Brain pericyte (primary cell): ENCODE measurements around the gene HMCN2.

ENCODE experiments used
- DNase-seq: peaks from one replicate; pipeline ENCODE4 v3.0.0-alpha.2; 2012; ENCODE audit warnings: low read depth, low spot score

The HMCN2 gene

DNA sequence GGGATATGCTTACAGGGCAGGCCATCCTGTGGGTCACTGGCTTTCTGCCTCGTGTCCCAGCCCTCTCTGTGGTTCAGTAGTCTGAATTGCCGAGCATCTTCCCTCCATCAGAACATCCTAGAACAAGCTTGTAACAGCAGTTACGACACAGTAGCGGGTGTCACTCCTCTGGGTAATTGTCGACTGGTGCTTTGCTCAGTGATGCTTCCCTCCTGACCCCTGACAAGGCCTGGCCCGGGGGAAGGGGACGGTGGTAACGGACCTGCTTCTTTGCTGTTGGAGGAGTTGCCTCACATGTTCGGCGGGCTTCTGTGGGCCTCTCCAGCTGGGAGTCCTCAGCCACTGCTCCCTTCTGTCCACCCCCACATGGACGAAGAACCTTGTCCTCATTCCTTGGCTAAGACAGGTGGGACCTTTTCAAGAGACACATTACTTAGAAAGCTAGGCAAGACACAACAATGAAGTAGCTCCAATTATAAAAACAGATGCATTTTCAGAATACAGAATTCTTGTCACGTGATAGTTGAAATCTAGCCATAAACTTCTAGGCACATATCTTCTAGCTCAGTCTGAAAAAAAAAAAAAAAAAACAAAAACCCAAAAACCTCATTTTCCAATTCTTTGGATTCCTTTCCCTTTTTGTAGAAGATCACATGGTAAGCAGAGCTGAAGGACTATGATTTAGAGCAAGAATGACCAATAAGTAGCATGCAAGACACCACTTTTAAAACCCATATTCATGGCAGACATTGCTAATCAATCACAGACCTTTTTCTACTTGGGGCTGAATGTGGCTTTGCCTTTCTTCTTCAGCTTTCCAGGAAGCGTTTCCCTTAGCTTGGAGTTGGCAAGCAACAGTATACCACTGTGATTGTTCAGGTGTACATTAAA, 25.0 kb downstream of the HMCN2 start:
- DNase-seq = no peak

DNA sequence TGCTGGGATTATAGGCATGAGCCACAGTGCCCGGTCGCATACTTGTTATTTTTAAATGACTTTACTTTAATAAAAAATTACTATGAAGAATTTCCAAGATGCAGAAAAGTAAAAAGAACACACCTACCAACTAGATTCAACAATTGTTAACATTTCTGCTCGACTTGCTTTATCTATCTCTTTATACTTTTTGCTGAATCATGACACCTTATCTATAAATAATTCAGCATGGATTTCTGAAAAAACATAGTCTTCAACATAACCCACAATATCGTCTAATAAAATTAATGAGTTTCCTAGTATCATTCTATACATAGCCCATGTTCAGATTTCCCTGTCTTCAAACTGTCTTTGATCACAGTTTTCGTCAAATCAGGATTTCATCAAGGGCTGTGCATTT, 25.9 kb downstream of the HMCN2 start:
- DNase-seq = no peak

DNA sequence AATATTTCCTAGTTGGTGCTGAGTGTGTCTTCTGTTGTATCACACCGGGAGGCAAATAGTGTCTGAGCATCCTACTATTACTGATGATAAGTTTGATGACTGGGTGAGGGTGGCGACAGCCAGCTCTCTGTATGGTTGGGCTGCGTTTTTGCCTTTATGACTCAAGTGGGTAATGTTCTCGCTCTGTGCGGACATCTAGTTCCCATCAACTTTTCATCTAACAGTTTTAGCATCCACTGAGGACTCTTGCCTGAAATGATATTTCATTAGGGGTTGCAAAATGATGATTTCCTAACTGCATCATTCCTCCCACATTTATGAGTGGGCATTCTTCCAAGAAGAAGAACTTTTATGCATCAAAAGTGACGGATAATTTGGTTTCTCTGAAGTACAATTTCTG, 26.5 kb downstream of the HMCN2 start:
- DNase-seq = no peak

DNA sequence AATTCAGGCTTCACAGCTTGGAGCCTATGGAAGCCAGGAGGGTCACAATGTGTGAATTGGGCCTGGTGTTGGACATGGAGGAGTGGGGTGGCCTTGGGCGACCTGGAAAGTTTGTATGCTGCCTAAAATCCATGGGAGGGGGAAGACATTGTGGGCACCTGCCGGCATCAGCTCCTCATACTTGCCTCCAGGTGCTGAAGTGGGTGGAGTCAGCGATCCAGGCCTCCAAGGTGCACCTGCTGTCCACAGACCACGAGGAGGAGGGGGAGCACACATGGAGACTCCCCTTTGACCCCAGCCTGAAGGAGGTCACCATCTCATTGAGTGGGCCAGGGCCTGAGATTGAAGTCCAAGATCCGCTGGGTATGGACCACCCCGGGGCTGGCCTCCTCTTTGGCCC, 29.1 kb downstream of the HMCN2 start:
- no peak for DNase-seq

DNA sequence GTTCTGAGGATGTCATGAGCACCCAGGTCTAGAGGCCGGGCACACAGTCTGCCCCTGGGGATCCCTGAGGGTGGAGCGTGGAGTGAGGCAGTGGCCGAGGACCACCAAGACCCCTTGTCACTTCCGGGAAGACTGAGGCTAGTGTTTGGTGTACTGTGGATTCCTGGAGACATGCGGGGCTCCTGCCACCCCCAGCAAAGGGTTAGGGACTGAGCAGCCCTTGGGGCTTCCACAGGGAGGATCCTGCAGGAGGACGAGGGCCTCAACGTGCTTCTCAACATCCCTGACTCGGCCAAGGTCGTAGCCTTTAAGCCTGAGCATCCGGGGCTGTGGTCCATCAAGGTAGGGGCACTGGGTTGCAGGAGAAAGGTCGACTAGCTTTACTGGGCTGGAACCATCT, 29.9 kb downstream of the HMCN2 start:
- DNase-seq = no peak

DNA sequence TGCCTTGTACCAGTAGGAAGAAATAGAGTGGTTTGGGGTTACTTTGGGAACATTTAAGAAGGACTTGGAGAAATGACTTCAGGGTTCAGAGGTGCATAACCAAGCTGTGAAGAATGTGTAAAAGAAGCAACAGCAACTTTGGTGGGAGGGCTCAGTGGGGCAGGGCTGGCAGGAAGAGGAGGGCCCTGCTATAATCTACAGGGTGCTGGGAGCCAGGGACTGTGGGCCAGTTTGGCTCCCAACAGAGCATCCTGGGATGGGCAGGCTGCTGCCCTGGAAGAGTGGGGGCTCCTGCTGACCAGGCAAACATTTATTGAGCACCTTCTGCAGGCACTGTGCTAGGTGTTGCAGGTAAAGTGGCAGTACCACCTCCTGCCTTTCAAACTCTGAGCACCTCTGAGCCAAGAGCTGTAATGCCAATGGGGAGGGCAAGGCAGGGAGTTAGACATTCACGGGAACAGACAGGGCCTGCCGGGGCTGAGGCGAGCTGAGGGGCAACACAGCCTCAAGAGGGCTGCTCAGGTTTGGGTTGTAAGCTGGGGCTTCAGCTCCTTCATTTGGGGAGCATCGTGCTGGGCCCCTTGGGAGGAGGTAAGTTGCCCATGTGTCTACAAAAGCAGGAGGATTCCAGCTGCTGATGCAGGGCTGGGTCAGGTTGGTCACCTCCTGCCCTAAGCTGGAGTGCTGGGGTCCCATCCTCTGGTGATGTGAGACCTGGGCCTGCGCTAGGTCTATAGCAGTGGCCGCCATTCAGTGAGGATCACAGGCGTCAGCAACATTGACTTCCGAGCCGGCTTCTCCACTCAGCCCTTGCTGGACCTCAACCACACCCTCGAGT, 30.6 kb downstream of the HMCN2 start:
- DNase-seq = no peak

DNA sequence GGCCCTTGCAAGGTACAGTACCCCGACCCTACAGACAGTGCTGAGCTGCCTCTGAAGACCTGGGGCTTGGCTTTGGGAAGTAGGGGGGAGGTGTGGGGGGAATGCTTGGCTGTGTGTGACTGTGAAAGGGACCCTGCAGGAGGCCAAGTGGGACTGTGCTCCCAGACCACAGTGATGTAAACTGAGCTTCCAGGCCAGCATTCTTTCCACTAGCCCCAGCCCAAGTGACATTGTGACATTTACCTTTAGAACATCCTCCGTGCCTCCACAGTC, 31.2 kb downstream of the HMCN2 start:
- no peak for DNase-seq

DNA sequence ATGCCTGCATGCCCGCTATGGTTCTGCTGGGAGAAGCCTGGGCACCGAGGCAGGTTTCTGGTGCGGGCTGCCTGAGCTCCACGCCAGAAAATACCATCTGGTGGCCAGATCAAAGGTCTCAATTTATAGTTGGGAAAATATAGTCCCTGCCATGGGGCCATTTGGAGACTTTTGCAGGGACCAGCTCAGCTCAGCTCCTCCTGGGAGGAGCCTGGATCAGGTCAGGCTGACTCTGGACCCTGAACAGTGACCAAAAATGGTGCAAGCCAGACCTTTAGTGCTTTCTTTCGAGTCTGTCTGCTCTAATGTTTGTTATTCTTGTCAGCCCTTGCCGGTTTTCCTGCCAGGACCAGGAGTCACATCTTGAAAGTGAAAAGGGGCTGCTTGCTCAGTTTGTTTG, 31.8 kb downstream of the HMCN2 start:
- no peak for DNase-seq

DNA sequence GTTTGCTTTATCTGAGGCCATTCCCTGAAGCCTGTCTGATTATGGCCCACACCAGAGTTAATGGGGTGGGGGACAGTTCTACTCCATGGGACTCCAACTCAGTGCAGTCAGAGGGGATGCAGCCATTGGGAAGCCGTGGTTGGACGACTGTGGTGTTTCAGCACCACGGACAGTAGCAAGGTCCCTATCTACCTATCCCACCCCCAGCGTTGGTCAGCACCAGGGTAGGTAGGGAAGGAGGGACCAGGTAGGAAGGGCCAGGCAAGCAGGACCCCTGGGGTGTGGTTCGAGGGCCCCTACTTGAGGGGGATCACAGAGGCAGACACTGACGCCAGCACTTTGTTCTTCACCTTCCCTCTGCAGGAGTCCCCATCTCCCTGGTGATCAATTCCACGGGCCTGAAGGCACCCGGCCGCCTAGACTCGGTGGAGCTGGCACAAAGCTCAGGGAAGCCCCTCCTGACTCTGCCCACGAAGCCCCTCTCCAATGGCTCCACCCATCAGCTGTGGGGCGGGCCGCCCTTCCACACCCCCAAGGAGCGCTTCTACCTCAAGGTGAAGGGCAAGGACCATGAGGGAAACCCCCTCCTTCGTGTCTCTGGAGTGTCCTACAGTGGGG, 33.2 kb downstream of the HMCN2 start:
- no peak for DNase-seq

DNA sequence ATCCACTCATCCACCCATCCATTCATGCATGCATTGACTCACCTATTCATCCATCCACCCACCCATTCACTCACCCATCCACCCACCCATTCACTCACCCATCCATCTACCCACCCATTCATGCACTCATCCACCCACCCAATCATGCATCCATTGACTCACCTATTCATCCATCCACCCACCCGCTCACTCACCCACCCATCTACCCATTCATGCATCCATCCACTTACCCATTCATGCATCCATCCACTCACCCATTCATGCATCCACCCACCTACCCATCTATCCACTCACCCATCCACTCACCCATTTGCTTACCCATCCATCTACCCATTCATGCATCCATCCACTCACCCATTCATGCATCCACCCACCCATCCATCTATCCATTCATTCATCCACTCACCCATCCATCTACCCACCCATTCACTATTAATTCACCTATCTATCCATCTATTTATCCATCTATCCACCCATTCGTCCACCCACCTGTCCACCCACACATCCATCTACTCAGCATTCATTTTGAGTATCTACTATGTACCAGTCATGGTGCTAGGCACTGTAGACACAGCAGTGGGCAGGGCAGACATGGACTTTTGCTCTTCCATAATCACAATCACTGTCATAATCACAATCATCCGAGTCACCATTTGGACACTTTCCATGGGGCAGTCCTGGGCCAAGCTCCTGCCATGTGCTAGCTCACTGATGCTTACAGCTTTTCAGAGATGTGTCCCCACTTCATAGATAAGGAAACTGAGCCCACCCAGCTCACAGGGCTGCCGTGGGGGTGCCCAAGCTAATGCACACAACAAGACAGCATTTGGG, 34.4 kb downstream of the HMCN2 start:
- no peak for DNase-seq

DNA sequence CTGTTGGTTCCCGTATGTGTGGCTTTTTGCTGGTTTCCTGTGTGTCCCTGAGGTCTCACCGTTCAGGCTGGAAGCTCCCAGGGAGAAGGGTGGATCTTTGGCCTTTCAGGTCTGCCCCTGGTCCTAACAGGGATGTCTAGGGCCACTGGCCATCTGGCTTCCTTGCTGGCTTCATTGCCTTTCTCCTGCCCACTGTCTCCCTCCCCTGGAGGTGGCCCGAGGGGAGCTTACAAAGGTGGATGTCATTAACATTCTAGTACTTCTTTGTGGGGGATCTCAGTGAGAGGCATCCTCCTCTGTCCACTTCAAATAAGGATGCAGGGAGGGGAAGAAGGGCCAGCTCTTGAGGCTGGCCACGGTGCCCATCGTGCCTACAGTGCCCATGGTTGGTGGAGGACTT, 35.2 kb downstream of the HMCN2 start:
- DNase-seq = no peak

DNA sequence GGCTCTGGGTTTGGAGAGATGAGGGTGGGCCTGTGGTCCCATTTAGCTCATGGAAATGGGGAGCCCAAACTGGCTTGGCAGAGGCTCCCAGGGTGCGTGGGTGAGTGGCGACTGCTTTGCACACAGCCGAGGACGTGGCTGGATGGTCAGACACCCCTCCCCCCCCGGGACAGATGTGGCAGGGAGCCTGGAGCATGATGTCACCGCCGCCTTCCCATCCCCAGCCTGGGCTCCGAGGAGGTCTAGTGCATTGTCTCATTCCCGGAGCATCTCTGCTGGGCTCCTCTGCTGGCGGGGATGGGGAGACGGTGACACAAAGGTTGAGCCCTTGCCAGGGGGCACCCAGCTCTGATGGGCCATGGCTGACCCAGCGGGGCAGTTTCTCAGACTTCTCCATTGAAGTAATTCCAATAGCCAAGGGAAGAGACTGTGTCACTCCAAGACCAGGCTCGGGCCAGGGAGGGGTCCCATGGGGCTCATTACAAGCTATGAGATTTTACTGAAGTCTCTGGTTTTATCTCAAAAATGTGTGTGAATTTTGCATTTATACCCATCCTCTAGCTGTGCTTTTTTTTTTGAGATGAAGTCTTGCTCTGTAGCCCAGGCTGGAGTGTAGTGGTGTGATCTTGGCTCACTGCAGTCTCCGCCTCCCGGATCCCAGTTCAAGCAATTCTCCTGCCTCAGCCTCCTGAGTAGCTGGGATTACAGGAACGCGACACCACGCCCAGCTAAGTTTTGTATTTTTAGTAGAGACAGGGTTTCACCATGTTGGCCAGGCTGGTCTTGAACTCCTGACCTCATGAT, 36.1 kb downstream of the HMCN2 start:
- DNase-seq = no peak

DNA sequence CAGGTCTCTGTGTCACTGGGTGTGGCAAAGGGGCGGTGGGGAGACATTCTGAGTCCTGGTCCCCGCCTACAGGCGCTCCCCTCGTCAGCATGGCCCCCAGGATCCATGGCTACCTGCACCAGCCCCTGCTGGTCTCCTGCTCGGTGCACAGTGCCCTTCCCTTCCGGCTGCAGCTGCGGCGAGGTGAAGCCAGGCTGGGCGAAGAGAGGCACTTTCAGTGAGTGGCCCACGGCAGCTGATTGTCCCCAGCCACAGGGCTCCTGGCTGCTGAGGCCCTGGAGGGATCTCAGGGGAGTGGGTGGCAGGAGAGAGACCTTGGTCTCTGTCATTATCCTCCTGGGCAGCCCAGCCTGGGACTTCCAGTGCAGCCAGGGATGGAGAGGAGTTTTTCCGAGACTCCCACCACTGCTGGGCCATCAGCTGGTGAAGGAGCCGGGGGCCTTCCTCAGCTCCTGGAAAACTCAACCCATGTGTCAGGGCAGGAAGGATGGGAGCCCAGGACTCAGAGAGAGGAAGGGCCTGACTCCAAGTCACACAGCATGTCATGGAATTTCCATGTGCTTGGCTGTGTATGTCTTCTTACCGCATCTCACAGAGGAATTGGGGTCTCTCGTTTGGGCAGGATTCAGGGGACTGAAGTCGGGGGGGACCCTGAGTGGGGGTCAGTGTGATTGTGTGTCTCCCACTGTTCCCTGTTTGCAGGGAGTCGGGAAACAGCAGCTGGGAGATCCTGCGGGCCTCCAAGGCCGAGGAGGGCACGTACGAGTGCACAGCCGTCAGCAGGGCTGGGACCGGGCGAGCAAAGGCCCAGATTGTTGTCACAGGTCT, 37.4 kb downstream of the HMCN2 start:
- DNase-seq = no peak

DNA sequence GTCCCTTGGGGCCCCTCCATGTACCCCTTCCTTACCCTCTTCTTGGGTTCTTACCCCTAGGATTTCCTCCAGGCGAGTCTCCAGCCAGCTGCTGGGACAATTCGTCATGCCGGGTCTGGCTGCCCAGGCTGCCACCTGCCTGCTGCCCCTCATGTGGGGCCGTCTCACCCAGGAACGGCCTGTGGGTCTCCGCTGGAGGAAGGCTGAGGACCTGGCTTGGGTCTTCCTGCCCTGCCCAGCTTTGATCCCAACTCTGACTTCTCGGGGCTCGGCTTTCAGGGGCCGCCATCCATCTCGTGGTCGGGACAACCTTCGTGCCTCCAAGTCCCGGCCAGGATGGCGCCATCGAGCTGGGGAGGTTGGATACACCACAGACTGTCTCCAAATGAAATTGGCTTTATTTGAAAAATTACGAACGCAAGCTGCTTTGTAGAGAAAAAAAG, 38.1 kb downstream of the HMCN2 start:
- DNase-seq = no peak

DNA sequence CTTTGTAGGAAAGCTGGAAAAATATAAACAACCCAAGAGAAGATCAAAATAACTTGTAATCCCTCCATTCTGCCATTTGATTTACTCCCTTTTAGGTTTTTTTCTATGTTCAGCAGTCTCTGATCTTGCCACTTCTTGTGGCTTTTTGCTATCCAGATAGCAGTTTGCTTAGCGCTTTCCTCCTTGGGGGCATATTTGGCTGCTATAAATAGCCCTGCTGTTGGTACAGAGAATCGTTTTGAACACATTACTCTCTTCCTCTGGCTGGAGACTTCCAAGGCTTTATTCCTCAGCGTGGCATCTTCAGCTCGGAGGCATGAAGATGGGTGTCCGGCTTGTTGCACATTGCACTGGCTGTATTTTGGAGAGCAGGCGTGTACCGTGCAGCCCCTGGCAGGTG, 38.6 kb downstream of the HMCN2 start:
- DNase-seq = no peak

DNA sequence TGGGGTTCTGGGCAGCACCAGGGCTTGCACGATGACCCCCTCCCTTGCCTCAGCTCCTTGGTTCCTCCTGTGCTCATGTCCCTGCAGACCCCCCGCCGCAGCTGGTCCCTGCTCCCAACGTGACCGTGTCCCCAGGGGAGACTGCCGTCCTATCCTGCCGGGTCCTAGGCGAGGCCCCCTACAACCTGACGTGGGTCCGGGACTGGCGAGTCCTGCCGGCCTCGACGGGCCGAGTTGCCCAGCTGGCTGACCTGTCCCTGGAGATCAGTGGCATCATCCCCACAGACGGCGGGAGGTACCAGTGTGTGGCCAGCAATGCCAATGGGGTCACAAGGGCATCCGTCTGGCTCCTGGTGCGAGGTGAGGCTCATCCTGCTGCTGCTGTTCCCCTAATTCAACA, 39.1 kb downstream of the HMCN2 start:
- no peak for DNase-seq

DNA sequence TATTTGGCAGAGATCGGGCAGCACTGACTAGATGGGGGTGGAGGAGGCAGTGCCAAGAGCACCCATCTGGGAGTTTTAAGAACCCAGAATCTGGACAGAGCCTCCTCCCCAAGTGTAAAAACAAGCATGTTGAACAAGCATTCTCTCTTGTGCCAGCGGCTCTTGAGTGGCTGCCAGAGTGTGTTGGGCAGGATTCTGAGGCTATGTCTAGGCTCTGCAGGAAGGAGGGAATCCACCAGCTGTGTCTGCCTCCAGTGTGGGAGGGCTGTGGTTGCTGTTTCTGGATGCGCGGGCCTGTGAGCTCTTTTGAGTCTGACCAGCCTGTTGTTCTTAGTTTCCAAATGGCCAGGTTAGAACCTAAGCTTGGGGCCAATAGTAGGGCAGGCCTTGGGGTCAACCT, 39.8 kb downstream of the HMCN2 start:
- DNase-seq = no peak

DNA sequence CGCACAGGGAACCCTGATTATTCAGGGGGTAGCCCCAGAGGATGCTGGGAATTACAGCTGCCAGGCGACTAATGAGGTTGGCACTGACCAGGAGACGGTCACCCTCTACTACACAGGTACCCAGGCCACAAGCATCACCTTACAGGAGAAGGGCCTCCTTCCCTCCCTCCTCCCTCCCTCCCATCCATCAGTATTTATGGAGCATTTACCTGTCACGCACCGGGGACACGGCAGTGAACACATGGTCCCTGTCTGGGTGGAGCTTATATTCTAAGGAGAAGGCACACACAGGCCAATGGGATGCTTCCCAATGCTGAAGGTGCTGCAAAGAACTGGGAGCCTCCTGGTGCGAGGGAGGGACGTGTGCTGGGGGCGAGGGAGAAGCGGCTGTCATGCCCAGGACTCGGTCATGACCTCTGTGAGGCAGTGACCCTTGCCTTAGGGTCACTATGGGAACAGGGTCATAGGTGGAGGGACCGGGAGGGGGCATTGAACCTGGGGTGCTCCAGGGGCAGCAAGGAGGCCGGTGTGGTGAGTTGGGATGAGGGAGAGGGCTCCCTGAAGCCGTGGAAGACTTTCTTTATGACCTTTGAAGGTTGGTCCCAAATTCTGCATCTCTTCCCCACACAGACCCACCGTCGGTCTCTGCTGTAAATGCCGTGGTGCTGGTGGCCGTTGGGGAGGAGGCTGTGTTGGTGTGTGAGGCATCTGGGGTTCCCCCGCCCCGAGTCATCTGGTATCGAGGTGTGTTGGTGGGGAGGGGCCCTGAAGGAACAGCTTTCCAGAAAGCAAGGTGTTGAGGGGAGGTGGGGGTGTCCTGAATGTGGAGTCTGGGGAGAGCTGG, 41.5 kb downstream of the HMCN2 start:
- no peak for DNase-seq

DNA sequence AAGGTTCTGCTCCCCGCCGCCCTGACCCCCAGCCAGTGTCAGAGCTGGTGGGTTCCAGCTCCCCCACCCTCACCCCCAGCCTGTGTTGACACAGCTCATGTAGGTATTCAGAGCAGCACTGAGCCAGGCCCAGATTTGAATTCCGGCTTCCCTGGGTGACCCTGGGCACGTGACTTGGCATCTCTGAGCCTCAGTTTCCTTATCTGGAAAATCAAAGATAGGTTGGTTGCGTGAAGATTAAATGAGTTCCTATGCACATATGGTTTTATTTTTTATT, 42.0 kb downstream of the HMCN2 start:
- DNase-seq = no peak
